ENCODE data around the gene ACSM2B.

The ACSM2B gene

GRCh38 chr16:20517149-20517548 is 59.0 kb downstream of the ACSM2B start:
- ATAC-seq = no peak
- TF ChIP-seq PPARA (CRISPR knock-in tag; IDR thresholded peaks at IDR 0.05; ENCODE audit: borderline replicate concordance) (no peak), PATZ1 (CRISPR knock-in tag; IDR thresholded peaks at IDR 0.05; ENCODE audit: borderline replicate concordance) (no peak), TSHZ2 (CRISPR knock-in tag; IDR thresholded peaks at IDR 0.05) (no peak), ZNF8 (CRISPR knock-in tag; IDR thresholded peaks at IDR 0.05) (no peak), ZFP3 (CRISPR knock-in tag; IDR thresholded peaks at IDR 0.05) (no peak), SNAI2 (CRISPR knock-in tag; IDR thresholded peaks at IDR 0.05) (no peak), CREB5 (CRISPR knock-in tag; IDR thresholded peaks at IDR 0.05; ENCODE audit: low read depth) (no peak), ISL1 (CRISPR knock-in tag; IDR thresholded peaks at IDR 0.05) (no peak), TCF4 (CRISPR knock-in tag; IDR thresholded peaks at IDR 0.05; ENCODE audit: borderline replicate concordance) (no peak), ZNF70 (CRISPR knock-in tag; IDR thresholded peaks at IDR 0.05) (no peak), CSDC2 (CRISPR knock-in tag; IDR thresholded peaks at IDR 0.05) (no peak), TOX (CRISPR knock-in tag; IDR thresholded peaks at IDR 0.05; ENCODE audit: borderline replicate concordance) (no peak), ESRRG (CRISPR knock-in tag; IDR thresholded peaks at IDR 0.05) (no peak), POU6F1 (CRISPR knock-in tag; IDR thresholded peaks at IDR 0.05; ENCODE audit: borderline replicate concordance, low read depth) (no peak), CSRNP3 (CRISPR knock-in tag; IDR thresholded peaks at IDR 0.05) (no peak), BACH2 (CRISPR knock-in tag; IDR thresholded peaks at IDR 0.05; ENCODE audit: borderline replicate concordance) (no peak), GLIS3 (CRISPR knock-in tag; IDR thresholded peaks at IDR 0.05) (no peak), ARNTL (CRISPR knock-in tag; IDR thresholded peaks at IDR 0.05; ENCODE audit: borderline replicate concordance, low read depth) (no peak), ZNF565 (CRISPR knock-in tag; conservative IDR thresholded peaks at IDR 0.05; ENCODE audit: low read depth) (no peak)

- TF ChIP-seq POU6F1 (CRISPR knock-in tag; IDR thresholded peaks at IDR 0.05; ENCODE audit: borderline replicate concordance, low read depth) = no peak
- no peak for TF ChIP-seq SNAI2 (CRISPR knock-in tag; IDR thresholded peaks at IDR 0.05)
- no peak for TF ChIP-seq ZFP30 (CRISPR knock-in tag; IDR thresholded peaks at IDR 0.05)
- no peak for TF ChIP-seq ESRRG (CRISPR knock-in tag; IDR thresholded peaks at IDR 0.05)
- TF ChIP-seq GLIS3 (CRISPR knock-in tag; IDR thresholded peaks at IDR 0.05) = no peak
- TF ChIP-seq TOX (CRISPR knock-in tag; IDR thresholded peaks at IDR 0.05; ENCODE audit: borderline replicate concordance) = no peak
- no peak for TF ChIP-seq ISL1 (CRISPR knock-in tag; IDR thresholded peaks at IDR 0.05)
- no peak for ATAC-seq
Measured at GRCh38 chr16:20515688-20516090, 60.5 kb downstream of the ACSM2B start.

All from SK-N-SH treated with all-trans-retinoic acid at 6 μM for 48 hours (cell line).